Nephron (organoid): ENCODE measurements around the gene METTL5.
"Not testable (repeated sequence)": the region's sequence is repeated elsewhere in the genome, so short reads cannot be mapped to it uniquely, and the experiment has no call there.

Experiments
- H3K27ac Mint-ChIP-seq, 3 experiments: 2 replicates each; pipeline ENCODE4 v1.8.0; 2020; ENCODE audit warnings: mixed read lengths in 3 of 3, mild to moderate bottlenecking in 2 of 3, moderate library complexity in 1 of 3
- H3K27me3 Mint-ChIP-seq: 2 replicates; pipeline ENCODE4 v1.8.0; 2021; ENCODE audit warnings: low read depth, mild to moderate bottlenecking, moderate library complexity, mixed read lengths
- H3K36me3 Mint-ChIP-seq: 2 replicates; pipeline ENCODE4 v1.8.0; 2020; ENCODE audit warnings: low read depth, mixed read lengths
- H3K4me1 Mint-ChIP-seq: 2 replicates; pipeline ENCODE4 v1.8.0; 2020; ENCODE audit warnings: mixed read lengths
- H3K4me3 Mint-ChIP-seq, 3 experiments: 2 replicates each; pipeline ENCODE4 v1.8.0; 2020; ENCODE audit warnings: mild to moderate bottlenecking in 3 of 3, mixed read lengths in 3 of 3, moderate library complexity in 2 of 3
- H3K9me3 Mint-ChIP-seq: 2 replicates; pipeline ENCODE4 v1.8.0; 2020; ENCODE audit warnings: mixed read lengths
- TF ChIP-seq, protein P1 (sequence below), 3 experiments: fragments of 200-600 bp; sonication (generic); IDR thresholded peaks; one replicate each; pipeline ENCODE4 v1.5.0; 2021; ENCODE audit warnings: antibody characterized with exemption in 3 of 3; ENCODE audit not compliant: unreplicated experiment in 3 of 3

Gene METTL5

DNA sequence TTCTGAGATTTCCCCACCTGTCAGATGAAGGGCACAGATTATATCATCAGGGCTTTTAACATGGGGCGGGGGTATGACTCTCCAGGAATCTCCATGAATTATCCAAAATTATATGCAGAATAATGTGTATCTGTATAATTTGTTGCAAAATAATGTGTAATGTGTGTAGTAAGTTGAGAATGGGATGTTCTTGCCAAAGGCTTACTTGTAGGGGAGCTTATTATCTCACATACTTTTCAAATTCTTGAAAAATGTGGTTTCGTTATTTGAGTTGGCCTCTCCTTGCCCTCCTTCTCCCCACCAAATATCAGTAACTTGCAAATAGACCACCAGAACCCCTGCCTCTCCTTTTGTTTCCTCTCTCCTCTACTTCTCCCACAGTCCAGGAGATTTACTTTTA lies 38.1 kb upstream of the METTL5 start:
- H3K27ac Mint-ChIP-seq, result peak overlapping the region in 1 of 3 experiments; percentile 18
- no peaks in the 10 kb centered on the region for H3K27me3 Mint-ChIP-seq
- H3K9me3 Mint-ChIP-seq, result peaks cover 8% of the 10 kb centered on the region
- no peak overlapping the region for H3K4me3 Mint-ChIP-seq
- TF ChIP-seq, protein P1, sequence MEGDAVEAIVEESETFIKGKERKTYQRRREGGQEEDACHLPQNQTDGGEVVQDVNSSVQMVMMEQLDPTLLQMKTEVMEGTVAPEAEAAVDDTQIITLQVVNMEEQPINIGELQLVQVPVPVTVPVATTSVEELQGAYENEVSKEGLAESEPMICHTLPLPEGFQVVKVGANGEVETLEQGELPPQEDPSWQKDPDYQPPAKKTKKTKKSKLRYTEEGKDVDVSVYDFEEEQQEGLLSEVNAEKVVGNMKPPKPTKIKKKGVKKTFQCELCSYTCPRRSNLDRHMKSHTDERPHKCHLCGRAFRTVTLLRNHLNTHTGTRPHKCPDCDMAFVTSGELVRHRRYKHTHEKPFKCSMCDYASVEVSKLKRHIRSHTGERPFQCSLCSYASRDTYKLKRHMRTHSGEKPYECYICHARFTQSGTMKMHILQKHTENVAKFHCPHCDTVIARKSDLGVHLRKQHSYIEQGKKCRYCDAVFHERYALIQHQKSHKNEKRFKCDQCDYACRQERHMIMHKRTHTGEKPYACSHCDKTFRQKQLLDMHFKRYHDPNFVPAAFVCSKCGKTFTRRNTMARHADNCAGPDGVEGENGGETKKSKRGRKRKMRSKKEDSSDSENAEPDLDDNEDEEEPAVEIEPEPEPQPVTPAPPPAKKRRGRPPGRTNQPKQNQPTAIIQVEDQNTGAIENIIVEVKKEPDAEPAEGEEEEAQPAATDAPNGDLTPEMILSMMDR (IDR thresholded peaks at IDR 0.05; ENCODE audit: unreplicated experiment in 3 of 3), result no peak
- H3K4me1 Mint-ChIP-seq, result peaks cover 18% of the 10 kb centered on the region
- H3K36me3 Mint-ChIP-seq, result peaks cover 48% of the 10 kb centered on the region

DNA sequence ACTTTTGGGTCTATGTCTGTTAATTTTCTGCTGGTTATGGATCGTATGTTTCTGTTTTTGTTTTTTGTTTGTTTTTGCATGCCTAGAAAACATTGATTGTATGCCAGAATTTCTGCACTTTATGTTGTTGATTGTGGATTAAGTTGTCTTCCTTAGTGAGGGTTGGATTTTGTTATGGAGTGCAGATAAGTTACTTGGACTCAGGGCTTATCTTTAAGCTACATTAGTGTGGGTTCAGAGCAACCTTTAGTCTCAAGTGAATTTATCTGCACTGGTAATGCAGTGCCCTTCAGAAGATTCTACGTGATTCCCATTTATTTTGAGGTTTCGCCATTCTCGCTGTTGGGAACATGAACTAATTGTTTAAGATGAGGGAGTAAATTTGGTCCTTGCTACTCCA lies 35.4 kb upstream of the METTL5 start:
- Mint-ChIP-seq H3K27me3 (no peaks in the 10 kb centered on the region), H3K4me3 (no peak overlapping the region), H3K36me3 (peaks cover 49% of the 10 kb centered on the region), H3K9me3 (peaks cover 8% of the 10 kb centered on the region), H3K4me1 (peaks cover 13% of the 10 kb centered on the region), H3K27ac (no peak overlapping the region)
- TF ChIP-seq, protein P1 (IDR thresholded peaks at IDR 0.05; ENCODE audit: unreplicated experiment in 3 of 3), result no peak

DNA sequence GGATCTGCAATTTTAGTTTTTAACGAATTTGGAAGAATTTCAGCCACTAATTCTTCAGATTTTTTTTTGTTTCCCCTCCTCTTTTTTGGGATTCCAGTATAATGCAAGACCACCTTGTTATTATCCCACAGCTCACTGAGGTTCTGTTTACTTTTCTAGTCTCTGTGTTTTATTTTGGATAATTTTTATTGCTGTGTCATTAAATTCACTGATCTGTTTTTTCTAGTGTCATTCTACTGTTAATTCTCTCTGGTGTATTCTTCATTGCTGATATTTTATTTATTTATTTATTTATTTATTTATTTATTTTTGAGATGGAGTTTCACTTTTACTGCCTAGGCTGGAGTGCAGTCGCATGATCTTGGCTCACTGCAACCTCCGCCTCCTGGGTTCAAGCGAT lies 34.7 kb upstream of the METTL5 start:
- H3K36me3 Mint-ChIP-seq, result peaks cover 56% of the 10 kb centered on the region
- H3K27ac Mint-ChIP-seq, result no peak overlapping the region
- TF ChIP-seq, protein P1 (IDR thresholded peaks at IDR 0.05; ENCODE audit: unreplicated experiment in 3 of 3), result no peak
- peaks cover 8% of the 10 kb centered on the region for H3K9me3 Mint-ChIP-seq
- no peaks in the 10 kb centered on the region for H3K27me3 Mint-ChIP-seq
- peaks cover 13% of the 10 kb centered on the region for H3K4me1 Mint-ChIP-seq
- no peak overlapping the region for H3K4me3 Mint-ChIP-seq

DNA sequence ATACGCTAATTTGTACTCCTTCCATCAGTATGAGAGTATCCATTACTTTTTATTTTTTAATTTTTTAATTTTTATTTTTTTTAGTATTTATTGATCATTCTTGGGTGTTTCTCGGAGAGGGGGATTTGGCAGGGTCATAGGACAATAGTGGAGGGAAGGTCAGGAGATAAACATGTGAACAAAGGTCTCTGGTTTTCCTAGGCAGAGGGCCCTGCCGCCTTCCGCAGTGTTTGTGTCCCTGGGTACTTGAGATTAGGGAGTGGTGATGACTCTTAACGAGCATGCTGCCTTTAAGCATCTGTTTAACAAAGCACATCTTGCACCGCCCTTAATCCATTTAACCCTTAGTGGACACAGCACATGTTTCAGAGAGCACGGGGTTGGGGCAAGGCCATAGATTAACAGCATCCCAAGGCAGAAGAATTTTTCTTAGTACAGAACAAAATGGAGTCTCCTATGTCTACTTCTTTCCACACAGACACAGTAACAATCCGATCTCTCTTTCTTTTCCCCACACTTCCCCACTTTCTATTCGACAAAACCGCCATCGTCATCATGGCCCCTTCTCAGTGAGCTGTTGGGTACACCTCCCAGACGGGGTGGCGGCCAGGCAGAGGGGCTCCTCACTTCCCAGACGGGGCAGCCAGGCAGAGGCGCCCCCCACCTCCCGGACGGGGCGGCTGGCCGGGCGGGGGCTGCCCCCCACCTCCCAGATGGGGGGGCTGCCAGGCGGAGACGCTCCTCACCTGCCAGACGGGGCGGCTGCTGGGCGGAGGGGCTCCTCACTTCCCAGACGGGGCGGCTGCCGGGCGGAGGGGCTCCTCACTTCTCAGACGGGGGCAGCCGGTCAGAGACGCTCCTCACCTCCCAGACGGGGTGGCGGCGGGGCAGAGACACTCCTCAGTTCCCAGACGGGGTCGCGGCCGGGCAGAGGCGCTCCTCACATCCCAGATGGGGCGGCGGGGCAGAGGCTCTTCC lies 30.9 kb upstream of the METTL5 start:
- peaks cover 57% of the 10 kb centered on the region for H3K36me3 Mint-ChIP-seq
- not testable (repeated sequence) for H3K4me1 Mint-ChIP-seq, H3K4me3 Mint-ChIP-seq, H3K27me3 Mint-ChIP-seq, H3K9me3 Mint-ChIP-seq, H3K27ac Mint-ChIP-seq

DNA sequence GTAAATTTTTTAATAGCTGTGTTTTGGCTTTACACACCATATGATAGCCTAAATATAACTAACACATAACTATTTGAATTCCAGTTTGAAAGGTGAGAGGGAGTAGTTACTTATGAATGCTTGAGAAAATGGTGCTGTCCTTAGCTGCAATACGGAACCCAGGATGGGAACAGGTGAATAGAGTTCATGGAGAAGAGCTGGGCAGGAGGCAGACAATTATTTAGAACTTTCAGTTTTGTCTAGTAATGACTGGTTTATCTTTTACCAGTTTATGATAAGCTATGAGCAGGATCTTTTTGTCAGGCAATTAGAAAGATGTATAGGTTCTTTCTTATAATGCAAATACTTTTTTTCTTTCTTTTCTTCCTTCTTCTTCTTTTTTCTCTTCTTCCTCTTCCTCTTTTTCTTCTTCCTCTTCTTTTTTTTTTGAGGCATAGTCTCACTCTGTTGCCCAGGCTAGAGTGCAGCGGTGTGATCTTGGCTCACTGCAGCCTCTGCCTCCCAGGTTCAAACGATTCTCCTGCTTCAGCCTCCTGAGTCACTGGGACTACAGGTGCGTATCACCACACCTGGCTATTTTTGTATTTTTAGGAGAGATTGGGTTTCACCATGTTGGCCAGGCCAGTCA lies 28.4 kb upstream of the METTL5 start:
- Mint-ChIP-seq H3K9me3 (peaks cover 7% of the 10 kb centered on the region), H3K4me1 (no peaks in the 10 kb centered on the region), H3K4me3 (no peak overlapping the region), H3K36me3 (peaks cover 60% of the 10 kb centered on the region), H3K27ac (no peak overlapping the region), H3K27me3 (no peaks in the 10 kb centered on the region)
- TF ChIP-seq, protein P1 (IDR thresholded peaks at IDR 0.05; ENCODE audit: unreplicated experiment in 3 of 3), result no peak

DNA sequence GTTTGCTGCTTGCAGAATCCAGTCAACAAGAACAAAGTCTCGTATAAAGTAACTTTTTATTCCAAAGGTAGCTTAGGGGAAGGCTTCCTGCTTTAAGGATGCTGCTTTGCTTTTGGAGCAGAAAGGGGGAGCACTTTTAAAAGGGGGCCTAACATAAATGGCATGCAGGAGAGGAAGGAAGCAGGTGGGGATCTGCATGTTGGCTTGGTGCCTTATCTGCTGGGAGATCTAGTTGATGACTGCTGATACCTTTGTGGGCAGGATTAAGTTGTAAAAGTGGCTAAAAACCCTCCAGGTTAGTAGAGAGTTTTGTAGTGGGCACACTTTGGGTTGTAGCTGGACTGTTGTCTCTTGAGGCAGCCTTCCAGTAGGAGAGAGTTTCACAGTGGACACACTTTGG lies 25.0 kb upstream of the METTL5 start:
- Mint-ChIP-seq H3K4me1 (peaks cover 13% of the 10 kb centered on the region), H3K36me3 (peaks cover 53% of the 10 kb centered on the region), H3K9me3 (peaks cover 7% of the 10 kb centered on the region), H3K27me3 (no peaks in the 10 kb centered on the region), H3K27ac (no peak overlapping the region), H3K4me3 (no peak overlapping the region)
- TF ChIP-seq, protein P1 (IDR thresholded peaks at IDR 0.05; ENCODE audit: unreplicated experiment in 3 of 3), result no peak

DNA sequence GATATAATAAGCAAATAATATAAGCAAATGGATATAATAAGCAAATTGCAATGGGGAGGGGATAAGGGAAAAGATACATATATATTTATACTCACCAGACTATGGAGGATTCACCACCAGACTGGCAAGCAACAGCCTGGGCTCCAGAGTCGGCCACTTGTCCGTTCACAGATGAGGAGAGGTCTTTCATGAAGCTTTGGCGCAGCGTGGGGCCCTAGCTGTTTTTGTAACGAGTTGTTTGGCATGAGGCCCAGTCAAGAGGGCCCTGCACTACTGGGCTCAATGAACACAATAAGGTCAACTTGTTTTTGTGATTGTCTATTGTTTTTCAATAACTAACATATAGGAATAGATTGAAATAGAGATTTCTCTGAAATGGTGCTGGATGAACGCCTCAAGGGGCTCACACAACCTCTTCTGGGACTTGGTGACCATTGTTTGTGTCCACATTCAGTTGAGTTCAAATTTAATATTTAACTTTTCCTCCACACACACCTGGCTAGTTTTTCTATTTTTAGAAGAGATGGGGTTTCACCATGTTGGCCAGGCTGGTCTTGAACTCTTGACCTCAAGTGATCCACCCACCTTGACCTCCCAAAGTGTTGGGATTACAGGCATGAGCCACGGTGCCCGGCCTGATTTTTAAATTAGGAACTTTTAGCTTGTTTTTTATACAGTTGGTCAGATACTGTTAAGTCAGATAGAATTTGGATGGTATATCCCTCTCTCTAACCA lies 24.4 kb upstream of the METTL5 start:
- H3K27me3 Mint-ChIP-seq, H3K4me3 Mint-ChIP-seq, H3K9me3 Mint-ChIP-seq, H3K27ac Mint-ChIP-seq: not testable (repeated sequence)
- peaks cover 56% of the 10 kb centered on the region for H3K36me3 Mint-ChIP-seq
- H3K4me1 Mint-ChIP-seq, result peaks cover 16% of the 10 kb centered on the region
